Epithelial cell of proximal tubule (primary cell): Measurements from ENCODE around the gene DVL3. TPM values are rescaled to one million over a fixed set of nuclear protein-coding genes. Genes with fewer than 3 reads are reported as not detected.

ENCODE experiments used
- DNase-seq: peaks from one replicate; pipeline ENCODE4 v3.0.0-alpha.2; 2011; ENCODE audit warnings: low read depth
- H3K4me3 ChIP-seq: 2 replicates; pipeline ENCODE4 v1.5.1; 2011; ENCODE audit warnings: low read depth, mild to moderate bottlenecking, low read length
- total RNA-seq: library from RNA; depleted of rRNA; stranded (reverse); fragments of >200 nt; gene quantifications from 2 replicates; pipeline ENCODE4 v1.2.3, GENCODE V29; 2015
- TF ChIP-seq, protein P1 (sequence below): conservative IDR thresholded peaks from 2 replicates; pipeline ENCODE4 v1.5.1; 2012; ENCODE audit warnings: low read depth, mild to moderate bottlenecking, low read length

Gene DVL3
- total RNA-seq, 1 donor from 2014 or later = 38.2 TPM

DNA sequence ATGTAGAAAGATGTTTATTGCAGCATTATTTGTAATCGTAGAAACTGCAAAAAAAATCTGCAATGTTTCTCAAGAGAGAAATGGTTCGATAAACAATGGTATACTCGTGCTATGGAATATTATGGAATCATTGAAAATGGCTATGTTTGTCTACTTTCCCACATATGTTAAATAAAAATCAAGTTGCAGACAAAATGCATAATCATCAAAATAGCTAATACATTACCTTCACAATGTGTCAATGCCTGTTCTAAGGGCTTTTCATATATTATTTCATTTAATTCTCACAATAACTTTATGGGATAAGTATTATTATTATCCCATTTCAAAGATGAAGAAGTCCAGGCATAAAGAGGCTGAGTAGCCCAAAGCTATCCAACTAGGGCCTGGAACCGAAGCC is 22.2 kb upstream of the DVL3 start:
- TF ChIP-seq, protein P1, sequence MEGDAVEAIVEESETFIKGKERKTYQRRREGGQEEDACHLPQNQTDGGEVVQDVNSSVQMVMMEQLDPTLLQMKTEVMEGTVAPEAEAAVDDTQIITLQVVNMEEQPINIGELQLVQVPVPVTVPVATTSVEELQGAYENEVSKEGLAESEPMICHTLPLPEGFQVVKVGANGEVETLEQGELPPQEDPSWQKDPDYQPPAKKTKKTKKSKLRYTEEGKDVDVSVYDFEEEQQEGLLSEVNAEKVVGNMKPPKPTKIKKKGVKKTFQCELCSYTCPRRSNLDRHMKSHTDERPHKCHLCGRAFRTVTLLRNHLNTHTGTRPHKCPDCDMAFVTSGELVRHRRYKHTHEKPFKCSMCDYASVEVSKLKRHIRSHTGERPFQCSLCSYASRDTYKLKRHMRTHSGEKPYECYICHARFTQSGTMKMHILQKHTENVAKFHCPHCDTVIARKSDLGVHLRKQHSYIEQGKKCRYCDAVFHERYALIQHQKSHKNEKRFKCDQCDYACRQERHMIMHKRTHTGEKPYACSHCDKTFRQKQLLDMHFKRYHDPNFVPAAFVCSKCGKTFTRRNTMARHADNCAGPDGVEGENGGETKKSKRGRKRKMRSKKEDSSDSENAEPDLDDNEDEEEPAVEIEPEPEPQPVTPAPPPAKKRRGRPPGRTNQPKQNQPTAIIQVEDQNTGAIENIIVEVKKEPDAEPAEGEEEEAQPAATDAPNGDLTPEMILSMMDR = no peak
- DNase-seq = no peak
- no peak overlapping the region for H3K4me3 ChIP-seq

DNA sequence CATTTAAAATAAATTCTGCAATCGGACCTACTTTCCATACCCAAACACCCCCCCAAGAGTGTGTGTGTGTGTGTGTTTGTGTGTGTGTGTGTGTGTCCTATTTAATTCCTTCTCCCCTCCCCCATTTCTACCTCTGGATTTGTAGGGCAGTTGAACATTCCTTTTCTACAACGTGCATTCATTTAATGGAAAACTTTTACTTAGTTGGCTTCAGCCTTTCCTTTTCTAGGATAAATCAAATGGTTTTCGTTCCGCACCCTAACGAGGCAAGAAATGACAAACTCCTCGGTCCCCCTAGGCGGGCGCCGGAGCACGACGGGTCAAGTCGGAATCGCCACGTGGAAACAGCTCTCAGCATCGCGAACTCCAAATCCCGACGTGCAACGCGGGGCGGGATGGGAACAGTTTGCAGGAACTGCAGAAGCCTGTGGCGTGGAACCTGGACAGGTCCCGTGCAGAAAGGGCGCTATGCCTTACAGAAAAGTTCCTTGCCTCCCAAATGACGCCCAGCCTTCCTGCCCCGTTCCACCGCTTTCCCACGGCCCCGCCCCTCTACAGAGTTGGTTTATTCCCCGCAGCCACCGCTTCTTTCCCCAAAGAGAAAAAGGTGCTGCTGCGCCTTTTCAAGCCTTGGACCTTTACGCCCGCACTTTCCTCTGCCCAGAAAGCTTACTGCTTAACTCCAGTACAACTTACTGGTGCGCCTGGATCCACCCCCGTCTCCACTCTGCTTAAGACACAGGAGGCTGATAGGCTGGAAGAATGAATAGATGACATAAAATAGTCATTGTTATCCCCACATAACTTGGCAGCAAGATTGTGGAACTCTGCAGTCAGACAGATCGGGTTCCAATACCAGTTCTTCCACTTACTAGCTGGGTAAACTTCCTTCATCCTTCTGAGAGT is 21.1 kb upstream of the DVL3 start:
- DNase-seq = no peak
- H3K4me3 ChIP-seq = peak overlapping the region; percentile 100
- TF ChIP-seq, protein P1 = no peak

DNA sequence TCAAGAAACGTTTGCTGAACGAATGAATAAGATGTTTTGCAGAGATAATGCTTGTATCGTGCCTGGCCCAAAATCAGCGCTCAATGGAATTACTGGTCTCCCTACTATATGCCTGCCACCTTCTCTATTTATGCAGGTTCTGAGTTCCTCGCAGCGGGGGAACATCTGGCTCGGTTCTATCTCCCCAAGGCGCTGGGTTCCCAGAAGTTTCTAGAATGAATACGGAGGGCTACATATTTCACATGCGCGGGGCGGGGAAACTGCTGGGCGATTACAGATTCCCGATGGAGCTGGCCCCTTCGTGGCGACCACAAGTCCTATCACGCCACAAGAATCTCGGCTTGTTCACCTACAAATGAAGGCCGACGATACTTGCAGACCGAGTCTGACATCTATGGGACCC is 20.4 kb upstream of the DVL3 start:
- TF ChIP-seq, protein P1 = no peak
- DNase-seq = no peak
- peak overlapping the region; percentile 100 for H3K4me3 ChIP-seq

DNA sequence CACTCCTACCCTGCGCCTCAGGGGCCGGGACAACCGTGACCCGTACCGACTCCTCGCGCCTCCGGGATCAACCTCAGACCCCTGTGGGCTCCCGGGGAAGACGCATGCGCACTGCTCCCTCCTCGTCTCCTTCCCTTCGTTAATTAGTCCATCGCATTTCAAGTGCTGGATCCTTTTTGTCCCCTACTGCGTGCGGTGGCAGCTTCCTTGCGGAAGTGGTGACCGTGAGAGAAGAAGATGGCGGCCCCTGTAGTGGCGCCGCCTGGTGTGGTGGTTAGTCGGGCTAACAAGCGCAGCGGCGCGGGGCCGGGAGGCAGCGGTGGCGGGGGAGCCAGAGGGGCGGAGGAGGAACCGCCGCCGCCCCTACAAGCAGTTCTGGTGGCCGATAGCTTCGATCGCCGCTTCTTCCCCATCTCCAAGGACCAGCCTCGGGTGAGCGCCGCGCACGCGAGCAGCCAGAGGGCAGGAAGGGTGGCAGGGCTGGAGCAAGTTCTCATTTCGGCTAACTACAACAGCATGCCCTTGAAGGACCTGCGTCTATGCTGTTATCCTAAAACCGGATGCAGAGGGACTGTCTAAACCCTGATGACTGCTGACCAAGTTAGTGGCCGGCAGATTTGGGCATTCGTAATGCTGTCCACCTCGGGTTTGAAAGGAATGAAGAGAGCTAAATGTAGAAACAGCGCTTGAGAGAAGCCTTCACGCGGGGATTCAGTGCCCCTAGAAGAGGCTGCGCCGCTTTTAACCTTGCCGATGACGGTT is 19.8 kb upstream of the DVL3 start, which contains the start of gene EIF2B5:
TSS of gene EIF2B5 (plus strand) at position 210 of the 762 bp plus-strand sequence. CDS start at position 238, 28 bp downstream.
- no peak for DNase-seq
- TF ChIP-seq, protein P1 = peak; percentile 49

DNA sequence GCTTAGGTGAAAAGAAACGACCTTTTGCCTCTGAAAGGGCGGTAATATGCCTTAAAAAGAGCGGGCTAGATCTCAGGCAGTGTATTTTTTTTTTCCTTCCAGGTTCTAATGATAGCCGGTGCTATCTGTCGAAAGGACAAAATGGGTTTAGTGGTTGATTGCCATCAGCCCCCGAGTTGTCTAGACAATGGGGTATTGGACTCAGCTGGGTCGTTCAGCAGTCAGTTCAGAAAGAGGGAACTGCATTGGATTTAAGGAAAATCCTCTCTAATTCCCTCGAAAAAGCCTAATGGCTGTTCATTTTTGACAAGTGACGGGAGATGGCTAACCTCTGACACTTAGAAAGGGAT is 19.3 kb upstream of the DVL3 start:
- DNase-seq = no peak
- TF ChIP-seq, protein P1 = no peak
- peak overlapping the region; percentile 100 for H3K4me3 ChIP-seq

More for the DNA sequence above, 19.8 kb upstream of the DVL3 start, which contains the start of gene EIF2B5:
- peak within 1 kb of the TSS; percentile 100 for H3K4me3 ChIP-seq

DNA sequence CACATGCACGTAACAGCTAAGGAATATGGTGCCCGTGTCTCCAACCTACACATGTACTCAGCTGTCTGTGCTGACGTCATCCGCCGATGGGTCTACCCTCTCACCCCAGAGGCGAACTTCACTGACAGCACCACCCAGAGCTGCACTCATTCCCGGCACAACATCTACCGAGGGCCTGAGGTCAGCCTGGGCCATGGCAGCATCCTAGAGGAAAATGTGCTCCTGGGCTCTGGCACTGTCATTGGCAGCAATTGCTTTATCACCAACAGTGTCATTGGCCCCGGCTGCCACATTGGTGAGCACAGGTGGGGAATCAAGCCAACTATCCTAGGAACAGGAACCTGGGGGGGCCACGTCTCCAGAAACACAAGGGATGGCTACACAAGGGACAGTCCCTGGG is 14.7 kb upstream of the DVL3 start:
- no peak overlapping the region for H3K4me3 ChIP-seq
- TF ChIP-seq, protein P1 = no peak
- no peak for DNase-seq
